Aorta (tissue), 5 donors: ENCODE measurements around the gene HEATR5A. TPM values are rescaled to one million over a fixed set of nuclear protein-coding genes. Genes with fewer than 3 reads are reported as not detected.
"Not testable (repeated sequence)": the region's sequence is repeated elsewhere in the genome, so short reads cannot be mapped to it uniquely, and the experiment has no call there.

ENCODE experiments used
- ATAC-seq: fragments of 200-7000 bp; cut with Tn5 transposase; one replicate; pipeline ENCODE4 v1.9.1; 2022; ENCODE audit warnings: moderate library complexity; ENCODE audit not compliant: low FRiP score
- DNase-seq, 2 donors: peaks; one replicate each; pipeline ENCODE4 v3.0.0-alpha.2; 2020
- H3K27ac ChIP-seq, 2 donors: one replicate each; pipeline ENCODE4 v1.5.1; 2013; ENCODE audit warnings: low read length in 2 of 2, mild to moderate bottlenecking in 2 of 2, moderate library complexity in 2 of 2, control low read depth in 1 of 2, inconsistent platforms in 1 of 2, low read depth in 1 of 2
- H3K27me3 ChIP-seq, 2 donors: one replicate each; pipeline ENCODE4 v1.6.1; 2013; ENCODE audit warnings: control low read depth in 1 of 2, low read length in 1 of 2, mild to moderate bottlenecking in 1 of 2, moderate library complexity in 1 of 2; ENCODE audit not compliant: insufficient read depth in 2 of 2, control insufficient read depth in 1 of 2
- H3K36me3 ChIP-seq, 2 donors: one replicate each; pipeline ENCODE4 v1.6.1; 2013; ENCODE audit warnings: control low read depth in 1 of 2, low read length in 1 of 2, mild to moderate bottlenecking in 1 of 2; ENCODE audit not compliant: insufficient read depth in 2 of 2, control insufficient read depth in 1 of 2
- H3K4me1 ChIP-seq, 2 donors: one replicate each; pipeline ENCODE4 v1.6.1; 2013; ENCODE audit warnings: low read length in 2 of 2, control low read depth in 1 of 2, mild to moderate bottlenecking in 1 of 2, moderate library complexity in 1 of 2; ENCODE audit not compliant: insufficient read depth in 2 of 2, control insufficient read depth in 1 of 2
- H3K4me3 ChIP-seq, 2 donors: one replicate each; pipeline ENCODE4 v1.5.1; 2013; ENCODE audit warnings: low read length in 2 of 2, control low read depth in 1 of 2, mild to moderate bottlenecking in 1 of 2
- H3K9me3 ChIP-seq: one replicate; pipeline ENCODE4 v1.6.1; 2013; ENCODE audit warnings: mild to moderate bottlenecking, low read length; ENCODE audit not compliant: control insufficient read depth
- WGBS, 2 donors: extraction: QIAGEN DNeasy Blood & Tissue Kit; methylation state at CpG; one replicate each; pipeline ENCODE4 v1.1.7; 2013; 5-methylcytosine and 5-hydroxymethylcytosine counted together
- intact Hi-C, 2 donors: fragments of 100-400 bp; cut with DNase I; formaldehyde crosslinking; loops; one replicate each; pipeline versions ENCODE4 v1.14.2 to v1.15.0; 2022
- polyA plus RNA-seq, 2 donors: library from polyadenylated mRNA; stranded (reverse); fragments of 200-250 nt; gene quantifications; one replicate each; pipeline ENCODE4 v1.2.3, GENCODE V29; 2013
- total RNA-seq, 2 donors: library from RNA; stranded (reverse); fragmentation: NEBNext Ultra II Directional; extraction: Animal tissue kit (Norgen Biotek cat#: 25700); gene quantifications; one replicate each; pipeline ENCODE4 v1.2.1, GENCODE V29; 2021
- donor health status: healthy with polysubstance abuse.
- donor health status: Bipolar disorder and iron deficiency.
- donor health status: DM: no; HTN: no; CAD: no.
- donor health status: DM: no; HTN: no; CAD: no.
- donor health status: DM: yes; HTN: yes; CAD: no.

Gene HEATR5A
- total and polyA plus RNA-seq, 4 donors: 7.5 to 53.0 (median 25.3) TPM

DNA sequence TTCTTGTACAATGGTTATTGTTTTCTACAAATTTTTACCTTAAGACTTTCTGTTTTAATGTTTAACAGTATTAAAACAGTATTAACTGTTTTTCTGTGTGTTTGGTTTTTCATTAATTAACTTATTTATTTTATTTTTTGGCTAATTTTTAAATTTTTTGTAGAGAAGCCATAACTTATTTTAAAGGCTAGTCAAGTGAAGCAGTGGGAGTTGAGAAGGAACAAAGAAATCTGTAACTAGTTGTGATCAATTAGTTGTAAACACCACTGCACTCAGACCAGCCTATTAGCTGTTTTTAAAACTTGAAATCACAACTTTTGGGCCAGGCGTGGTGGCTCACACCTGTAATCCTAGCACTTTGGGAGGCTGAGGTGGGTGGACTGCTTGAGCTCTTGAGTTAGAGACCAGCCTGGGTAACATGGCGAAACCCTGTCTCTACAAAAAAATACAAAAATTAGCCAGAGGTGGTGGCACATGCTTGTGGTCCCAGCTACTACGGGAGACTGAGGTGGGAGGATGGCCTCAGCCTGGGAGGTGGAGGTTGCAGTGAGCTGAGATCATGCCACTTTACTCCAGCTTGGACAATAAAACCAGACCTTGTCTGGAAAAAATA is 161.8 kb downstream of the HEATR5A start:
- no peak overlapping the region for H3K27ac ChIP-seq
- no peaks in the 10 kb centered on the region for H3K9me3 ChIP-seq
- ATAC-seq (no peak), DNase-seq (no peak)
- H3K36me3 ChIP-seq: no peaks in the 10 kb centered on the region
- WGBS, 2 donors: 96% methylated on average over 3 of the region's 3 CpGs
- no peak overlapping the region for H3K4me3 ChIP-seq
- intact Hi-C loops: no loop called here
- H3K27me3 ChIP-seq: no peaks in the 10 kb centered on the region
- peaks cover 0 to 5% of the 10 kb centered on the region in 2 donors for H3K4me1 ChIP-seq

DNA sequence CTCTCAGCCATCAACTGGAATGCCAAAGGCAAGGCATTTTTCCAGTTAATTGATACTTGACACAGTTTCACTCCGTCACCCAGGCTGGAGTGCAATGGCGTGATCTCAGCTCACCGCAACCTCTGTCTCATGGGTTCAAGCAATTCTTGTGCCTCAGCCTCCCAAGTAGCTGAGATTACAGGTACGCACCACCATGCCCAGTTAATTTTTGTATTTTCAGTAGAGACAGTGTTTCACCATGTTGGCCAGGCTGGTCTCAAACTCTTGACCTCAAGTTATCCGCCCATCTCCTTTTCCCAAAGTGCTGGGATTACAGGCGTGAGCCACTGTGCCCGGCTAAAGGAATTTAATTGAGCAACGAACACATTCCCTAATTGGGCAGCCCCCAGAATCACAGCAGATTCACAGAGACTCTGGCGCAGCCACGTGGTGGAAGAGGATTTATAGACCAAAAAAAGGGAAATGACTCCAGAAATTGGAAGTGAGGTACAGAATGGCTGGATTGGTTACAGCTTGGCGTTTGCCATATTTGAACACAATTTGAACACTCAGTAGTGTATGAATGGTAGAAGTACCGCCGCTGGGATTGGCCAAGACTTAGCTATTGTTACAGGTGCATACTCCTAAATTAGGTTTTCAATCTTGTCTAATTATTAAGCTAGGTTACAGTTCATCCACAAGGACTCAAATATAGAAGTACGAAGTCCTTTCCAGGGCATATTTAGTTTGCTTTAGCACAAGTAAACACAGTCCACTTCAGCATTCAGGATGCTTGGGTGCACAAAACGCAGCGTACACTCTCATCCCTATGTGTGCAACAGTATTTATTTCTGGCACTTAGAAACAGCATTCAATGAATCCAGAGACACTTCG is 162.6 kb downstream of the HEATR5A start:
- DNase-seq: not testable (repeated sequence)

DNA sequence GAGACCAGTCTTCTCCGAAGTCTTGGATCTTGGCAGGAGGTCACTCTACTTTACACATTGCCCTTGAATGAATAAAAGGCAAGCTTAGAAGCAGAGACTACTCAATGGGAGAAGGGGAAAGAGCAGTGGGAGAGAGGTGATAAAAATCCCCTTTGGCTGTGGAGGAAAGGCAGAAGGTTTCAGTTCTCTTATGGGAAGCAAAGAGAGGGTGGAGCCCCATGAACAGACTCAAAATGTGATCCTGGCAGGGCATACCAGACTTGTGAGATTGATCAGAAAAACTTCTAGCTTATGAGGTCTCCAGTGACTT is 163.2 kb downstream of the HEATR5A start:
- H3K36me3 ChIP-seq: no peaks in the 10 kb centered on the region
- H3K4me1 ChIP-seq: peaks cover 0 to 5% of the 10 kb centered on the region in 2 donors
- no peak overlapping the region for H3K4me3 ChIP-seq
- ATAC-seq (no peak), DNase-seq (no peak)
- no peak overlapping the region for H3K27ac ChIP-seq
- 95 to 97% methylated on average over 1 of the region's 1 CpG for WGBS, 2 donors
- H3K27me3 ChIP-seq: no peaks in the 10 kb centered on the region
- H3K9me3 ChIP-seq: no peaks in the 10 kb centered on the region
- intact Hi-C loops: no loop called here

More for the DNA sequence above, 162.6 kb downstream of the HEATR5A start:
- ATAC-seq, H3K36me3 ChIP-seq, intact Hi-C loops, H3K9me3 ChIP-seq, H3K27me3 ChIP-seq, H3K4me1 ChIP-seq, H3K27ac ChIP-seq, H3K4me3 ChIP-seq: not testable (repeated sequence)
- 92 to 96% methylated on average over 17 of the region's 17 CpGs for WGBS, 2 donors

DNA sequence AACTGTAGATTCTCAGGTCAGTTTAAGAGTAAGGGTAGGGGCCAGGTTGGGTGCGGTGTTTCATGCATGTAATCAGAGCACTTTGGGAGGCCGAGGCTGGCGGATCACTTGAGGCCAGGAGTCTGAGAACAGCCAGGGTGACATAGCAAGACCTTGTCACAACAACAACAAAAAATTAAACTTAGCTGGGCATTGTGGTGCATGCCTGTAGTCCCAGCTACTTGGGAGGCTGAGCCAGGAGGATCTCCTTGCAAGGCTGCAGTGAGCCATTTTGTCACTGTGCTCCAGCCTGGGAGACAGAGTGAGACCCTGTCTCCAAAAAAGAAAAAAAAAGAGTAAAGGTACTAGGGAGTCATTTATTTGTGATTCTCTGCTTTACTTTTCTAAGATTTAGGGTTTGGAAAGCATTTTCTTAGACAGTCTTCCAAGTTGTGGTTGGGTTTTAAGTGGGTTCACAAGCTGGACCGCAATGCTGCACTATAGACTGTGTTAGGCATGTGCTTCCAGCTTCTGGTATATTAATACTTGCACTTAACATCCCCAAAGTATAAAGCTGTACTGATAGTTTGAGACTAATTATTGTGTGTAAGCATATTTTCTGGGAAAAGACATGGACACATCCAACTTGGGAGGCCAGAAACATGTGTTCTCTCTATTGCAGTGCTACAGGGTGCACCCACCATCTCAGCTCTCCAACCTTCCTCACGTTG is 163.7 kb downstream of the HEATR5A start:
- 88 to 91% methylated on average over 5 of the region's 5 CpGs for WGBS, 2 donors
- no peaks in the 10 kb centered on the region for H3K4me1 ChIP-seq
- no peak overlapping the region for H3K4me3 ChIP-seq
- intact Hi-C loops: no loop called here
- DNase-seq: no peak
- no peak for ATAC-seq
- no peaks in the 10 kb centered on the region for H3K27me3 ChIP-seq
- no peak overlapping the region for H3K27ac ChIP-seq
- no peaks in the 10 kb centered on the region for H3K36me3 ChIP-seq
- H3K9me3 ChIP-seq: no peaks in the 10 kb centered on the region

DNA sequence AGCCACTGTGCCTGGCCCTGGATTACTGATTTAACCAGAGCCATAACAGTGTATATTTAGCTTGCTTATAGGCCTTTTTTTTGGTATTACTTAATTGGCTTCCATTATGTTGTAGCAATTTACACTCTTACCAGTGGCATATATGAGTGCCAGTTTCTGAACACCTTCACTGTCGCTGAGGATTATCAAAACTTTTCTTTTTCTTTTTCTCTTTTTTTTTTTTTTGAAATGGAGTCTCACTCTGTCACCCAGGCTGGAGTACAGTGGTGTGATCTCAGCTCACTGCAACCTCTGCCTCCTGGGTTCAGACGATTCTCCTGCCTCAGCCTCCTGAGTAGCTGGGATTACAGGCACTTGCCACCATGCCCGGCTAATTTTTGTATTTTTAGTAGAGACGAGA is 164.4 kb downstream of the HEATR5A start:
- ATAC-seq, H3K27ac ChIP-seq, H3K4me1 ChIP-seq, H3K4me3 ChIP-seq, DNase-seq, H3K9me3 ChIP-seq, H3K36me3 ChIP-seq, H3K27me3 ChIP-seq, intact Hi-C loops: not testable (repeated sequence)
- 93 to 96% methylated on average over 4 of the region's 4 CpGs for WGBS, 2 donors

DNA sequence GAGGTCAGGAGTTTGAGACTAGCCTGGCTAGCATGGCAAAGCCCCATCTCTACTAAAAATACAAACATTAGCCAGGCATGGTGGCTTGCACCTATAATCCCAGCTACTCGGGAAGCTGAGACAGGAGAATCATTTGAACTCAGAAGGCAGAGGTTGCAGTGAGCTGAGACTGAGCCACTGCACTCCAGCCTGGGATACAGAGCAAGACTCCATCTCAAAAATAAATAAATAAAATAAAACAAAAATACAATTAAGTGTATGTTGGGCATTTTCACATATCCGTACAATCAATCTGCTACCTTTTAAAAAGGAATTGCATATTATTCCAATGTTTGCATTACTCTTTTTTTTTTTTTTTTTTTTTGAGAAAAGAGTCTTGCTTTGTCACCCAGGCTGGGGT is 165.1 kb downstream of the HEATR5A start:
- intact Hi-C loops: no loop called here
- H3K9me3 ChIP-seq: no peaks in the 10 kb centered on the region
- 95 to 97% methylated on average over 2 of the region's 2 CpGs for WGBS, 2 donors
- DNase-seq (no peak), ATAC-seq (no peak)
- H3K27me3 ChIP-seq: no peaks in the 10 kb centered on the region
- no peak overlapping the region for H3K4me3 ChIP-seq
- no peaks in the 10 kb centered on the region for H3K36me3 ChIP-seq
- no peaks in the 10 kb centered on the region for H3K4me1 ChIP-seq
- no peak overlapping the region for H3K27ac ChIP-seq

DNA sequence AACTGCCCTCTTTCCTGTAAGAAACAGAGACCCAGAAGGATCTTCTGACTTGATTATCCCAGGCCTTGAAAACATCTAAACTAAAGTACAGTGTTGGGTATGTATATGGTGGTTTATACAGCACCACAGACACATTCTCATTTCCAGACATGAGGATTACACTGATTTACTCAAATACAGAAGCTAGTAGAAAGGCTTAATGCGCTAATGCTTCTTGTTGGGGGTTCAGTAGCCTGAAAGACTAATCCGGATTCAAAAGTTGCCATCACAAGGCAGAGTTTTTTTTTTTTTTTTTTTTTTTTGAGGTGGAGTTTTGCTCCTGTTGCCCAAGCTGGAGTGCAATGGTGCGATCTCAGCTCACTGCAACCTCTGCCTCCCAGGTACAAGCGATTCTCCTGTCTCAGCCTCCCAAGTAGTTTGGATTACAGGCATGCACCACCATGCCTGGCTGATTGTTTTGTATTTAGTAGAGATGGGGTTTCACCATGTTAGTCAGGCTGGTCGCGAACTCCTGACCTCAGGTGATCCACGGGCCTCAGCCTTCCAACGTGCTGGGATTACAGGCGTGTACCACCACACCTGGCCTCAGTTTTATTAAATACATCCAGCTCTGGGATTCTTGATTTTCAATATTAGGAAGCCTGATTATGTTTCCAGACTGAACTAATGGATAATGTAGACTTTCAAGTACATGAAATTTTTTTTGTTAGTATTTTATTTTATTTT is 166.4 kb downstream of the HEATR5A start:
- 97% methylated on average over 9 of the region's 9 CpGs for WGBS, 2 donors
- intact Hi-C loops: no loop called here
- H3K4me3 ChIP-seq: no peak overlapping the region
- no peak for DNase-seq
- no peaks in the 10 kb centered on the region for H3K27me3 ChIP-seq
- no peaks in the 10 kb centered on the region for H3K4me1 ChIP-seq
- ATAC-seq: no peak
- no peak overlapping the region for H3K27ac ChIP-seq
- no peaks in the 10 kb centered on the region for H3K9me3 ChIP-seq
- no peaks in the 10 kb centered on the region for H3K36me3 ChIP-seq

DNA sequence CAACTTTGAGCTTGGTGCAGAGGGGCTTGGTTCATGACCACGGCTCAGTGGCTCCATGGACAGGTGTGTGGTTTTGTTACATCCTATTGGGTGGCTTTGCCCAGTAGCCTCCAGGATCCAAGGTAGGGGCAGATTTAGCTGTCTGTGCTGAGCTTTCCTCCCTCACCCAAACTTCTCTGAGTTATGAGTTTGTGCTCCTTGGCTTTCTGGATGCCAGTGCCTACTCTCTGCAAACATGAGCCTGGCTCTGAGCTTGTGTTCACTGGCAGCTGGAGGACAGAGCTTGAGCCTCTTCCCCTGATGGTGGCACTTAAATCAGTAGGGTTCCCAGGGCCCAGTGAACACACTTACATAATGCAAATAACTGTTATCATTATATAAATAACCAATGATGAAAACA is 167.5 kb downstream of the HEATR5A start:
- Histone ChIP-seq H3K4me3 (no peak overlapping the region), H3K9me3 (no peaks in the 10 kb centered on the region), H3K27ac (no peak overlapping the region), H3K27me3 (no peaks in the 10 kb centered on the region), H3K36me3 (no peaks in the 10 kb centered on the region), H3K4me1 (no peaks in the 10 kb centered on the region)
- DNase-seq: no peak
- WGBS, 2 donors: 85 to 86% methylated on average over 1 of the region's 1 CpG
- ATAC-seq: no peak
- intact Hi-C loops: no loop called here
